SU-DHL-6 (cell line): ENCODE results near the gene SLC7A11.

Experiments
- H2AFZ ChIP-seq: fragments of 200-600 bp; sonication (generic); 2 replicates; pipeline ENCODE4 v1.6.1; 2014; ENCODE audit warnings: low read depth, mild to moderate bottlenecking, moderate library complexity, mixed read lengths, antibody characterized with exemption, low read length; ENCODE audit not compliant: severe bottlenecking
- H3F3A ChIP-seq: fragments of 200-600 bp; shearing (Covaris generic); 2 replicates; pipeline ENCODE4 v1.6.0; 2016; ENCODE audit warnings: antibody characterized with exemption, mild to moderate bottlenecking; ENCODE audit not compliant: insufficient read depth
- H3K27ac ChIP-seq: fragments of 200-600 bp; sonication (generic); 2 replicates; pipeline ENCODE4 v1.5.1; 2016; ENCODE audit warnings: low read depth, mild to moderate bottlenecking, low read length, moderate library complexity, mixed read lengths
- H3K27me3 ChIP-seq: fragments of 200-600 bp; sonication (generic), shearing (Covaris generic); 2 replicates; pipeline ENCODE4 v1.6.0; 2014; ENCODE audit warnings: mild to moderate bottlenecking, low read length
- H3K36me3 ChIP-seq: fragments of 200-600 bp; sonication (generic); 2 replicates; pipeline ENCODE4 v1.6.1; 2014; ENCODE audit warnings: mild to moderate bottlenecking, low read length, mixed read lengths
- H3K4me2 ChIP-seq: fragments of 300-600, 200-600 bp; shearing (Covaris generic), sonication (generic); 2 replicates; pipeline ENCODE4 v1.6.0; 2014; ENCODE audit warnings: low read length, low read depth, mild to moderate bottlenecking; ENCODE audit not compliant: poor library complexity, severe bottlenecking
- H3K4me3 ChIP-seq: fragments of 200-600 bp; sonication (generic); 2 replicates; pipeline ENCODE4 v1.5.1; 2014; ENCODE audit warnings: antibody characterized with exemption, low read length, mild to moderate bottlenecking, mixed read lengths; ENCODE audit not compliant: insufficient read depth, poor library complexity, severe bottlenecking
- H3K79me2 ChIP-seq: fragments of 200-600 bp; sonication (generic); 2 replicates; pipeline ENCODE4 v1.6.1; 2014; ENCODE audit warnings: mild to moderate bottlenecking, low read length, moderate library complexity; ENCODE audit not compliant: insufficient read depth
- H3K9ac ChIP-seq: fragments of 200-600 bp; sonication (generic); 2 replicates; pipeline ENCODE4 v1.7.0; 2014; ENCODE audit warnings: mild to moderate bottlenecking, low read length
- H3K9me2 ChIP-seq: fragments of 200-600 bp; sonication (generic); replicated peaks from 2 replicates; pipeline ENCODE4 v1.6.1; 2014; ENCODE audit warnings: low read length; ENCODE audit not compliant: insufficient read depth
- H3K9me3 ChIP-seq: fragments of 200-600 bp; sonication (generic); 2 replicates; pipeline ENCODE4 v1.6.1; 2014; ENCODE audit warnings: low read length, mixed read lengths; ENCODE audit not compliant: insufficient read depth
- H4K20me1 ChIP-seq: fragments of 200-600 bp; sonication (generic); 2 replicates; pipeline ENCODE4 v1.6.1; 2014; ENCODE audit warnings: low read depth, mild to moderate bottlenecking, antibody characterized with exemption, low read length, moderate library complexity, mixed read lengths
- CTCF ChIP-seq: fragments of 200-600 bp; sonication (generic); IDR thresholded peaks from one replicate; pipeline ENCODE4 v1.5.1; 2017; ENCODE audit warnings: antibody characterized with exemption, mild to moderate bottlenecking, low read length, moderate library complexity; ENCODE audit not compliant: insufficient read depth, poor library complexity, severe bottlenecking
- EZH2phosphoT487 ChIP-seq: fragments of 200-600 bp; sonication (generic), shearing (Covaris generic); conservative IDR thresholded peaks from 2 replicates; pipeline ENCODE4 v1.6.1; 2018; ENCODE audit warnings: mild to moderate bottlenecking, antibody characterized with exemption, low read length, moderate library complexity, mixed read lengths

The SLC7A11 gene

GRCh38 chr4:138163171-138163570 is 79.0 kb downstream of the SLC7A11 start:
- Histone ChIP-seq H3K27ac (no peak overlapping the region), H3K9me3 (no peaks in the 10 kb centered on the region), H3K27me3 (no peaks in the 10 kb centered on the region), H3K9ac (no peak overlapping the region), H4K20me1 (no peaks in the 10 kb centered on the region), H3K9me2 (no peaks in the 10 kb centered on the region), H3K4me2 (no peak overlapping the region), H3K36me3 (no peaks in the 10 kb centered on the region), H2AFZ (no peak overlapping the region), H3K4me3 (no peak overlapping the region), H3K79me2 (no peaks in the 10 kb centered on the region), H3F3A (no peaks in the 10 kb centered on the region)
- TF ChIP-seq CTCF = no peak
- no peak for TF ChIP-seq EZH2phosphoT487

- H3K4me3 ChIP-seq = no peak overlapping the region
- H3F3A ChIP-seq = no peaks in the 10 kb centered on the region
- H3K9me2 ChIP-seq = no peaks in the 10 kb centered on the region
- H3K79me2 ChIP-seq = no peaks in the 10 kb centered on the region
- no peaks in the 10 kb centered on the region for H3K9me3 ChIP-seq
- H3K27ac ChIP-seq = no peak overlapping the region
- TF ChIP-seq EZH2phosphoT487 (no peak), CTCF (no peak)
- H2AFZ ChIP-seq = no peak overlapping the region
- H3K4me2 ChIP-seq = no peak overlapping the region
- H3K9ac ChIP-seq = no peak overlapping the region
- no peaks in the 10 kb centered on the region for H4K20me1 ChIP-seq
- no peaks in the 10 kb centered on the region for H3K36me3 ChIP-seq
- H3K27me3 ChIP-seq = no peaks in the 10 kb centered on the region
Observed at GRCh38 chr4:138162259-138162658, 79.9 kb downstream of the SLC7A11 start.

GRCh38 chr4:138161351-138161750 is 80.8 kb downstream of the SLC7A11 start:
- Histone ChIP-seq H3K79me2 (no peaks in the 10 kb centered on the region), H3K9me3 (no peaks in the 10 kb centered on the region), H3K27ac (no peak overlapping the region), H3K9me2 (no peaks in the 10 kb centered on the region), H3K36me3 (no peaks in the 10 kb centered on the region), H3K4me2 (no peak overlapping the region), H3K27me3 (no peaks in the 10 kb centered on the region), H3K4me3 (no peak overlapping the region), H4K20me1 (no peaks in the 10 kb centered on the region), H3K9ac (no peak overlapping the region), H3F3A (no peaks in the 10 kb centered on the region), H2AFZ (no peak overlapping the region)
- TF ChIP-seq CTCF (no peak), EZH2phosphoT487 (no peak)
